ENCODE measurements around the gene CTSO.
A peak's percentile ranks its signal among the peaks of the same experiment; 100 is the strongest.

Gene CTSO

GRCh38 chr4:155953151-155954117 is at the start of gene CTSO:
Gene CTSO, minus strand, starts transcription at chr4:155953866. Its CDS starts 19 bp downstream, at chr4:155953847.
- peak; percentile 69 for DNase-seq

- DNase-seq: no peak
Measured at GRCh38 chr4:156000491-156000890, 46.8 kb upstream of the CTSO start.

GRCh38 chr4:155999725-156000124 is 46.1 kb upstream of the CTSO start:
- no peak for DNase-seq

- no peak for DNase-seq
Measured at GRCh38 chr4:155995069-155995468, 41.4 kb upstream of the CTSO start.

- DNase-seq: peak; percentile 4
Measured at GRCh38 chr4:155984106-155984797, 30.6 kb upstream of the CTSO start.

GRCh38 chr4:155982736-155983385 is 29.2 kb upstream of the CTSO start:
- DNase-seq: no peak

GRCh38 chr4:155978810-155979209 is 25.1 kb upstream of the CTSO start:
- no peak for DNase-seq

- DNase-seq: no peak
Measured at GRCh38 chr4:155975511-155975910, 21.8 kb upstream of the CTSO start.

GRCh38 chr4:155974996-155975395 is 21.3 kb upstream of the CTSO start:
- DNase-seq: no peak

GRCh38 chr4:155974476-155974749 is 20.7 kb upstream of the CTSO start:
- DNase-seq: no peak

GRCh38 chr4:155973639-155974475 is 20.2 kb upstream of the CTSO start:
- DNase-seq: no peak

GRCh38 chr4:155972098-155972497 is 18.4 kb upstream of the CTSO start:
- no peak for DNase-seq

GRCh38 chr4:155966731-155967395 is 13.2 kb upstream of the CTSO start:
- no peak for DNase-seq

GRCh38 chr4:155966171-155966570 is 12.5 kb upstream of the CTSO start:
- DNase-seq: no peak

- no peak for DNase-seq
Measured at GRCh38 chr4:155964016-155964891, 10.6 kb upstream of the CTSO start.

- no peak for DNase-seq
Measured at GRCh38 chr4:155962767-155963166, 9.1 kb upstream of the CTSO start.

- no peak for DNase-seq
Measured at GRCh38 chr4:155961575-155961974, 7.9 kb upstream of the CTSO start.

- DNase-seq: peak; percentile 47
Measured at GRCh38 chr4:155960522-155960921, 6.9 kb upstream of the CTSO start.

GRCh38 chr4:155959417-155959816 is 5.8 kb upstream of the CTSO start:
- no peak for DNase-seq

- no peak for DNase-seq
Measured at GRCh38 chr4:155956461-155956860, 2.8 kb upstream of the CTSO start.

GRCh38 chr4:155954939-155955338 is 1.3 kb upstream of the CTSO start:
- no peak for DNase-seq
